Osteoblast (primary cell): ENCODE data around the gene PIP4K2C. TPM values are rescaled to one million over a fixed set of nuclear protein-coding genes. Genes with fewer than 3 reads are reported as not detected.
A peak's percentile ranks its signal among the peaks of the same experiment; 100 is the strongest.

Experiments used
- DNase-seq: peaks from one replicate; pipeline ENCODE4 v3.0.0; 2011; ENCODE audit warnings: low spot score, mixed read lengths; ENCODE audit not compliant: insufficient read length; ENCODE audit errors: missing footprints
- H2AFZ ChIP-seq: 2 replicates; pipeline ENCODE4 v1.6.0; 2011; ENCODE audit warnings: mild to moderate bottlenecking, low read length
- H3K27ac ChIP-seq: 2 replicates; pipeline ENCODE4 v1.5.1; 2011; ENCODE audit warnings: mild to moderate bottlenecking, low read depth, low read length, moderate library complexity
- H3K27me3 ChIP-seq: 2 replicates; pipeline ENCODE4 v1.6.0; 2012; ENCODE audit warnings: mild to moderate bottlenecking, control low read depth, inconsistent platforms, low read length, moderate library complexity; ENCODE audit not compliant: insufficient read depth
- H3K36me3 ChIP-seq: 2 replicates; pipeline ENCODE4 v1.5.1; 2011; ENCODE audit warnings: mild to moderate bottlenecking, low read length, control low read depth, moderate library complexity; ENCODE audit not compliant: insufficient read depth
- H3K4me1 ChIP-seq: 2 replicates; pipeline ENCODE4 v1.5.1; 2011; ENCODE audit warnings: mild to moderate bottlenecking, low read length, control low read depth, moderate library complexity; ENCODE audit not compliant: insufficient read depth
- H3K4me2 ChIP-seq: 2 replicates; pipeline ENCODE4 v1.6.0; 2011; ENCODE audit warnings: mild to moderate bottlenecking, low read length; ENCODE audit not compliant: insufficient read depth
- H3K4me3 ChIP-seq: fragments of 200-600 bp; sonication (generic); 3 replicates; pipeline ENCODE4 v1.5.1; 2012; ENCODE audit warnings: mild to moderate bottlenecking, low read length, inconsistent platforms; ENCODE audit not compliant: insufficient read depth
- H3K79me2 ChIP-seq: 2 replicates; pipeline ENCODE4 v1.6.0; 2012; ENCODE audit warnings: mild to moderate bottlenecking, low read length, control low read depth, inconsistent platforms; ENCODE audit not compliant: insufficient read depth
- H3K9me3 ChIP-seq: 2 replicates; pipeline ENCODE4 v1.5.1; 2011; ENCODE audit warnings: low read depth, low read length, control low read depth
- H4K20me1 ChIP-seq: 2 replicates; pipeline ENCODE4 v1.6.0; 2012; ENCODE audit warnings: mild to moderate bottlenecking, low read length, control low read depth; ENCODE audit not compliant: insufficient read depth
- CTCF ChIP-seq: IDR thresholded peaks from 2 replicates; pipeline ENCODE4 v1.5.1; 2011; ENCODE audit warnings: mild to moderate bottlenecking, low read depth, low read length, moderate library complexity; ENCODE audit errors: extremely low read depth
- total RNA-seq: library from RNA; depleted of rRNA; stranded (reverse); fragments of >200 nt; gene quantifications from 2 replicates; pipeline ENCODE4 v1.2.3, GENCODE V29; 2012

The PIP4K2C gene
- total RNA-seq, 1 donor = 36.6 TPM

- no peak for TF ChIP-seq CTCF
- peaks cover 2% of the 10 kb centered on the region for H4K20me1 ChIP-seq
- no peaks in the 10 kb centered on the region for H3K36me3 ChIP-seq
- no peaks in the 10 kb centered on the region for H3K9me3 ChIP-seq
- H3K27ac ChIP-seq = no peak overlapping the region
- no peak overlapping the region for H2AFZ ChIP-seq
- peaks cover 11% of the 10 kb centered on the region for H3K79me2 ChIP-seq
- no peak overlapping the region for H3K4me3 ChIP-seq
- H3K4me1 ChIP-seq = peaks cover 11% of the 10 kb centered on the region
- no peak overlapping the region for H3K4me2 ChIP-seq
- peak; percentile 57 for DNase-seq
- H3K27me3 ChIP-seq = peaks cover 31% of the 10 kb centered on the region
Observed at GRCh38 chr12:57550641-57551549, 40.1 kb upstream of the PIP4K2C start.

- H3K4me3 ChIP-seq = no peak overlapping the region
- H3K79me2 ChIP-seq = peaks cover 2% of the 10 kb centered on the region
- no peak for TF ChIP-seq CTCF
- H3K27me3 ChIP-seq = peaks cover 31% of the 10 kb centered on the region
- H3K9me3 ChIP-seq = no peaks in the 10 kb centered on the region
- H3K27ac ChIP-seq = no peak overlapping the region
- H3K4me2 ChIP-seq = no peak overlapping the region
- peaks cover 7% of the 10 kb centered on the region for H3K4me1 ChIP-seq
- H2AFZ ChIP-seq = no peak overlapping the region
- no peaks in the 10 kb centered on the region for H3K36me3 ChIP-seq
- DNase-seq = peak; percentile 68
- H4K20me1 ChIP-seq = no peaks in the 10 kb centered on the region
Observed at GRCh38 chr12:57551637-57552305, 39.2 kb upstream of the PIP4K2C start.

GRCh38 chr12:57552306-57552651 lies 38.7 kb upstream of the PIP4K2C start:
- H3K27me3 ChIP-seq = peaks cover 31% of the 10 kb centered on the region
- no peak overlapping the region for H3K4me3 ChIP-seq
- H3K79me2 ChIP-seq = no peaks in the 10 kb centered on the region
- H3K9me3 ChIP-seq = no peaks in the 10 kb centered on the region
- no peaks in the 10 kb centered on the region for H4K20me1 ChIP-seq
- H3K27ac ChIP-seq = no peak overlapping the region
- H3K4me2 ChIP-seq = no peak overlapping the region
- TF ChIP-seq CTCF = no peak
- H3K4me1 ChIP-seq = peaks cover 7% of the 10 kb centered on the region
- no peaks in the 10 kb centered on the region for H3K36me3 ChIP-seq
- DNase-seq = peak; percentile 44
- no peak overlapping the region for H2AFZ ChIP-seq

GRCh38 chr12:57552835-57553313 lies 38.1 kb upstream of the PIP4K2C start:
- Histone ChIP-seq H4K20me1 (no peaks in the 10 kb centered on the region), H2AFZ (no peak overlapping the region), H3K9me3 (no peaks in the 10 kb centered on the region), H3K36me3 (no peaks in the 10 kb centered on the region), H3K4me2 (peak overlapping the region; percentile 7), H3K4me3 (no peak overlapping the region), H3K27me3 (peaks cover 31% of the 10 kb centered on the region), H3K79me2 (no peaks in the 10 kb centered on the region), H3K27ac (no peak overlapping the region), H3K4me1 (peaks cover 7% of the 10 kb centered on the region)
- DNase-seq = peak; percentile 93
- no peak for TF ChIP-seq CTCF
